ENCODE measurements around the gene RC3H2.

Gene RC3H2, protein sequence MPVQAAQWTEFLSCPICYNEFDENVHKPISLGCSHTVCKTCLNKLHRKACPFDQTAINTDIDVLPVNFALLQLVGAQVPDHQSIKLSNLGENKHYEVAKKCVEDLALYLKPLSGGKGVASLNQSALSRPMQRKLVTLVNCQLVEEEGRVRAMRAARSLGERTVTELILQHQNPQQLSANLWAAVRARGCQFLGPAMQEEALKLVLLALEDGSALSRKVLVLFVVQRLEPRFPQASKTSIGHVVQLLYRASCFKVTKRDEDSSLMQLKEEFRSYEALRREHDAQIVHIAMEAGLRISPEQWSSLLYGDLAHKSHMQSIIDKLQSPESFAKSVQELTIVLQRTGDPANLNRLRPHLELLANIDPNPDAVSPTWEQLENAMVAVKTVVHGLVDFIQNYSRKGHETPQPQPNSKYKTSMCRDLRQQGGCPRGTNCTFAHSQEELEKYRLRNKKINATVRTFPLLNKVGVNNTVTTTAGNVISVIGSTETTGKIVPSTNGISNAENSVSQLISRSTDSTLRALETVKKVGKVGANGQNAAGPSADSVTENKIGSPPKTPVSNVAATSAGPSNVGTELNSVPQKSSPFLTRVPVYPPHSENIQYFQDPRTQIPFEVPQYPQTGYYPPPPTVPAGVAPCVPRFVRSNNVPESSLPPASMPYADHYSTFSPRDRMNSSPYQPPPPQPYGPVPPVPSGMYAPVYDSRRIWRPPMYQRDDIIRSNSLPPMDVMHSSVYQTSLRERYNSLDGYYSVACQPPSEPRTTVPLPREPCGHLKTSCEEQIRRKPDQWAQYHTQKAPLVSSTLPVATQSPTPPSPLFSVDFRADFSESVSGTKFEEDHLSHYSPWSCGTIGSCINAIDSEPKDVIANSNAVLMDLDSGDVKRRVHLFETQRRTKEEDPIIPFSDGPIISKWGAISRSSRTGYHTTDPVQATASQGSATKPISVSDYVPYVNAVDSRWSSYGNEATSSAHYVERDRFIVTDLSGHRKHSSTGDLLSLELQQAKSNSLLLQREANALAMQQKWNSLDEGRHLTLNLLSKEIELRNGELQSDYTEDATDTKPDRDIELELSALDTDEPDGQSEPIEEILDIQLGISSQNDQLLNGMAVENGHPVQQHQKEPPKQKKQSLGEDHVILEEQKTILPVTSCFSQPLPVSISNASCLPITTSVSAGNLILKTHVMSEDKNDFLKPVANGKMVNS

DNA sequence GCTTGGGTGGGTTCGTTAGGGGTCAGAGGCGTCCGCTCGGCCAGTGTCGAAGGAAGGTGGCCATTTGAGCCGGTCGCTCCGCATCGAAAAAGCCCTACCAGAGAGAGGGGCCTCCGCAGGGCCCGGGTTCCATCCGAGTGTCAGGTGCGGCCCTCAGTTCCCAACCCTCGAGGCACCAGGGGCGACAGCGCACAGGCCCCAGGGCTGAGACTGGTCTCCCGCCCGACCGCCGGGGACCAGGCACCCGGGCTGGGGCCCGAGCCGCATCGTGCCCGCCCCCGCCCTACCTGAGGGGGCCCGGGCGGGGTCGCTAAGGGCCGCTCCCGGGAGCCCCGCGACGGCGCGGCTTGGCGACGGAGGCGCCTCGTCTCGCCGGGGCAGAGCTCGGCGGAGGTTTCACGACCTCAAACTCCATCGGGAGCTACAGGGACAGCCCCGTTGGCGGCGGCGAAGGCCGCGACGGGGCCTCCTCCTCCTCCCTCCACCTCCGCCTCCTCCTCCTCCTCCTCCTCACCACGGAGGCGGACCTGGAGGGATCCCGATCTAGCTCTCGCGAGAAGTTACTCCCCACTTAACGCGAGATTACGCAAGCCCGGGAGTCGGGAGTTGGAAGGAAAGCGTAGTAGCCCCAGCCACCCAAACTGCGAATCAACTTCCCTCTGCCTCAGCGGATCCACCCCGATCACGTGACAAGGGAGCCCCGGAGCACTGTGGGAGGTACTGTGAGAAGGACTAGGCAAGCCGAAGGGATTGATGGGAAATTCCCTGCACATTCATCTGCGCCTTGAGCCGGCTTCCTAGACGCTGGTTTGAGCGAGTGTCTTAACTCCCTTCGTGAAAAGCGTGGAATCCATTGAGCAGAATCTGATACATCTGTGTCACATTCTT is at the start of gene RC3H2:
Gene RC3H2, minus strand, starts transcription at position 537 of the 888 bp plus-strand sequence. CDS start 7,850 bp downstream, outside the sequence.
- FAIRE-seq, result peak; percentile 98

DNA sequence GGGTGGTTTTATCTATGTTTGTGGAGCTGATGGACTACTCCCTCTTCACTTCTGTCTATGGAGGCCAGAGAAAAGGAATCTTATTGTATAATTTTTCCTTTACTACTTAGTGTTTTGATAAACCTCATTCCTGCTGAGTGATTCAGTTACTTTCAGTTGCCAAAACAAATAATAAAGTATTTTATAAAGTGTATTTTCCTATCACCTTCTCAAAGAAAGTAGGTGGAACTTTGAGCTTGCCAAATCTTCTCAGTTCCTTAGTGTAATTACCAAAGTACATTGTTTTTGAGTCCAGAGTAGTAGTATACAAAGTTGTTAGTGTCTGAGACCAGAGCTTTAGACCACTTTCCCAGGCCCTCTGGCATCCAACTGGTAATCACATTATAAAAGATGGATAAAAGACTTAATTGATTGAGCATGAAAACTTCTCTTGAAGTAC is 49.1 kb upstream of the RC3H2 start:
- peak; percentile 4 for FAIRE-seq

DNA sequence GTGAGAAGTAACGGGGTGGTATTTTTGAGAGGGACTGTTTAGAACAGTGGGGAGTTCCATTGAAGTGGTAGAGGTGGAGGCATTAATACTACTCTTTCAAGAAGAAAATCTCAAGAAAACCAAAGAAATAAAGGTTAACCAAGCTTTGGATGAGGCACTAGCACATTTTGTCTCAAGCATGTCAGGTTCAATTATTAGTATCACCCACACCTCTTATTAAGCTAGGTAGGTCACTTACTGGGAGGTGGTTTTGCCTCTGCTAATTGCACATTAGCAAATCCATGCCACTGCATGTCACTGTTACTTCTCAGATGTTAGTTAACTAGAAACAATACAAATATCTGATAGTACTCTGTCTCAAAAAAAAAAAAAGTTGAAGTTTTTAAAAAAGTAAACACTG is 45.9 kb upstream of the RC3H2 start:
- FAIRE-seq, result no peak

DNA sequence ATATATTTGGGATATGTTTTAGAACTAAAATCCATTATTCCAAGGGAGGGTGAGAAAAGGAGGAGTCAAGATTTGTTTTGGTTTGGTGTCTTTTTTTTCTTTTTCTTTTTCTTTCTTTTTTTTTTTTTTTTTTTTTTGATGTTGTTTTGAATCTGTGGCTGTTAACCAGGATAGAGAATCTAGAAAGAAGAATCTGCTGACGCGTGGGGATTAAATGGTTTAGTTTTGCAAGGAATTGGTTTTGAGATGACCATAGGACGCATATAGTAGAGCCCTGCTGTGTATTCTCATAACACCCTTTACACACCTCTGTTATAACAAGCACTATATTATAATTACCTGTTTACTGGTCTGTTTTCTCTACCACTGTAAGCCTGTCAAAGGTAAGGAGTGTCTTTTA is 45.1 kb upstream of the RC3H2 start:
- FAIRE-seq, result no peak

DNA sequence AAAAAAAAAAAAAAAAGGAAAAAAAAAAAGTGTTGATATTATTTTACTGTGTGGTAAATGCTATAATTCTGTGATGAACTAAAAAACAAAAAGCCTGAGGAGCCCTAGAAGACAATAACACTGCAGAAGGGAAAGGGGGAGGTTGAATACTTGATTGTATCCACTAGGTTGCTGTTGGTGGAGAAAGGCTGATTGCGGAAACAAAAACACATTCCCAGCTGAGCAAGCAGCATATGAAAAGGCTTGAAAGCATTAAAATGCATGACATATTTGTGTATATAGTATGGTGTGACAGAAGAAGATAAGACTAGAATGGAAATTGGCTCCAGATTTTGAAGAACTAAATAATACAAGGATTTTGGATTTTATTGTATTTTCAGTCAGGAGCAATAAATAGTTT is 44.5 kb upstream of the RC3H2 start:
- FAIRE-seq, result no peak

DNA sequence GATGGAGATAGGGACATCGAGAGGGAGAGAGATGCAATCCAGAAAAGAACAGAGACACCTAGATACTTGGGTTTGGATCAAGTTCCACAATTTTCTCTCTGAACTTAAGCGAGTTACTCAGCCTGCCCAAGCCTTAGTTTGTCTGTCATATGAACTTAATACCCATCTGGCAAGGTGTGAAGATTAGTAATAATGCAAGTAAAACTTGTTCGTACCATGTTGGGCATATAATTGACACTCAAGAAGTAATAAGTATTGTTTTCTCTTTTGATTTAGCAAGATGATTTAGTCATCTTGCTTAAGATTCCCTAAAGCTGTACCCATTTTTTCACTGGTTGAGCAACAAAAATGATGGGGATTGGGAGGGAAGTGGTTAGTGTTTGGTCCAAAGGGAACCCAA is 43.2 kb upstream of the RC3H2 start:
- no peak for FAIRE-seq

DNA sequence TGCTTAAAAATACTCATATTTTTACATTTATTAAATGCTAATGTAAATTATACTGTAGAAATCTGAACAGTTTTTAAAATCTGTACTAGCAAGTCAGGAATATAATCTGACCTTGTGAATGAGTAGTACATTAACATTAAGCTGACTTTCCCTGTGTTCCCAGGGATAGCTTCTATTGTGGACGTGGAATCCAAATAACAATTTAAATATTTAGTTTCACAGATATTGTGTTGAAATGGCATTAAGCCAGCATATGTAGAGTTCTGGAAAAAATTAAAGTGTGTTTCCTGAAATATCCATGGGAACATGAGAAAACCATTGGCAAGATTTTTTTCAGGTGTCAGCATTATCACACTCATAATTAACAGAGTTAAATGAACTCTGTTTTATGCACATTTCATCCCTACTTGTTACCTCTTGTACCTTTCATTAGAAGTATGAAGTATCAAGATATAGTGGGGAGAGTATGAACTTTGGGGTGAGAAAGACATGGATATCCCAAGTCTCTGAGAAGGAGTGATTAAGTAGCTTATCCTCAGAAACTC is 41.4 kb upstream of the RC3H2 start:
- no peak for FAIRE-seq

DNA sequence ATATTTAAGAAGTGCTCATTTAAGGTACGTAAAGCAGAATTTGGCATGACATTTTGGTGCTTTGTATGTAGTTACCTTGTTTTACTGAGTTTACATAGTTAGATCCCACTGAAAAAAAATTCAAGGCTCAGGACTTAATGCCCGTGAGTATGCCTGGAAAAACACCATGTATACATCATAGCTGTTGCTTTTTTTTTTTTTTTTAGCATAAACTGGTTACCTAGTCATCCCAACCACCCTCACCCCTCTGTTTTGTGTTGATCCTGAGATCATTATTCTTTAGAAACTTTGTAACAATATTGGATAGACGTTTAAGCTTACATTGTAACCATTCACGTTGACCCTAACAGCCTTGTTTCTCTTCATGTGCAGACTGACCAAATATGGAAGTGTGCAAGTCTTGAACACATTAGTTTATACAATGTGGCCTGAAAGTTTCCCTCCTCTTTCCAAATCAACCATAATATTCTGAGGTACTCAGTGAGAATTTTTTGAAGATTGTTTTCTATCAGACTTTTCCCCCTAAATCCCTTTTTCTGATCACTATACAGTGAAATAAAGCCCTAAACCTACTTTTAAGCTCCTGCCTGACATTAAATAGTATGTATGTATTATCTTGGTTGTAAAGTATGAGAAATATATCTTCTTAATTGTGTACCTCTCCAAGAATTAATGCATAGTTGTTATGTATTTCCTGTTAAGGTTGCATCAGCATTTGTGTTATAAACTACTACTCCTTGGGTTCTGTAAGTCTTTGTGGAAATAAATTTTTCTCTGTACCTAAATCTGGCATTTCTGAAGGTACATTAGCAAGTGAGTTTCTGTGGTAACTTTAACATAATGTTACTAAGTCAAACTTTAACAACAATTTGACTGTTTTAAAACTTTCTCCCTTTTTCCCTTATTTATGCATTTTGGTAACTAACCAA is 40.1 kb upstream of the RC3H2 start:
- no peak for FAIRE-seq

DNA sequence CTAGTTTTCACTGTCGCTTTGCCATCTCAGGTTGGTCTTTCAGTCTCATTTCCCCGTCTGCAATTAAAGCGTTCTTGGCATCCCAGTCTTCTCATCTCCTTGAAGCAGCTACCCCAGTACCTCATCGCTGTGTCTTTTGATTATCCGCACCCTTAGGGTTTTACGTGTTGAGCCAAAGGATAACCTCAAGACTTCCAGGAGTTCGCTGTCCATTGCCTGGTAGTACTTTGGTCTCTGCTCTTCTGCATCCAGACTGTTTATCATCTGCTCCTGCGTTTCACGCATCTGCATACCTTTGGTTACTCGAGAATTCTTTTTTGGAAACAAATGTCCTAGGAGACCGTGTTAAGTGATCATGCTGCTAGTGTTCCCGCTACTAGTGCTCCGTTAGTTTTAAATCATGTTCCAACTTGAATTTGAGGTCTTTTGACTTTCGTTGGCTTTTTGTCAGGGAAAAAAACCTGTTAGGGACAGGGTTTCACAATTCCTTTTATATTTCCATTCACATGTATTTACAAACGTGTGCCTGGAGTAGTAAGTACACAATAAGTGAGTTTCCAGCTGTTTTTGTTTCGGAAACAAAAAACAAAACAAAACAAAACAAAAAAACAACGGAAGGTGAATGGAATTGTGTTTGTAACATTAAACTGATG is 36.5 kb upstream of the RC3H2 start:
- FAIRE-seq, result no peak

DNA sequence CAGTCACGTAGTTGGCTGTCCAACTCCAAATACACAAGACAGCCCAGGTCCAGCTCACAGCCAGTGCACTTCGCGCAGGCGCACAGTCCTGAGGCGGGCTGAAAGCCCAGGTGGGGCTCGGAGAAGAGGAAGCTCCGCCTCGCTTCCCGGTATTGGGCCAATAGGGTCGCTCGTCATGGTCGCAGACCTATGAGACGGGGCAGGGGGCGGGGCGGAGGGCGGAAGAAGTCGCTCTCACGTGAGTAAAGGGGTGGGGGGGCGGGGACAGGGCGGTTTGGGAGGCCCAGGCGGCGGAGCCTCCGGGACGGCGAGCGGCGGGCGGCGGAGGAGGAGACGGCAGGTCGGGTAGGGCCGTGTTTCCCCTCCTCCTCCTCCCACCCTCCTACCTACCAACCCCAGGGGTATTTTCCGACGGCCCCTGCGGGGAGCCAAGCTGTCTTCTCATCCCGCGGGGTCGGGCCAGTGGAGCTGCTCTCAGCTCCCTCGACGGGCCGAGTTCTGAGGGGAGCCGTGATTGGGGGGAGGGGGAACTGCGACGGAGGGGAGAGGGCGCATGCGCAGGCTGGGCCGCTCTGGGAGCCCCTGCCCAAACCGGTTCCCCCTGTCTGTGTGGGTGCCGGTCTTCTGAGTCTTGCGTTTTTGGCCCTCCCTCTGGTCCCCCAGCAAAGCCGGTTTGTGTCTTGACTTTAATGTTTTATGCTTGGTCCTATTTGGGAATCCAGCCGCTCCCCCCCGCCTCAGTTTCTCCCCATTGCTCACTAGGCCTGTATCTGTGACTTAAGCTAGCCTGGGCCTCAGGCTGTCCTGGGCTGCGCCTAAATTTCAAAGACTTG is 35.8 kb upstream of the RC3H2 start, which contains the start of gene RABGAP1:
Gene RABGAP1, plus strand, starts transcription at position 272 of the 833 bp plus-strand sequence. CDS start 16,040 bp downstream, outside the sequence.
- FAIRE-seq, result no peak

DNA sequence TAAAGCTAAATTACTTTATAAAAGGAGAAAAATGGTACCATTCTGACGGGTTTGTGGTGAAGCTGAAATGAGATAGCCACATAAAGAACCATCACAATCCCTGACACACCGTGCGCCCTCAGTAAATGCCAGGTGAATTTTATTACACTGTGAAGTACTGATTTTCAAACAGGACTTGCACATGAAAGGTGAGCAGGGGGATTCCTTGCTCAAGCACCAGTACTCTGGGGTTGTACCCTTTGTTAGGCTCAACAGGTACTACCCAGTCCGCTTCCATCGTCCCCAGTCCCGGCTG is 35.2 kb upstream of the RC3H2 start:
- FAIRE-seq, result no peak

DNA sequence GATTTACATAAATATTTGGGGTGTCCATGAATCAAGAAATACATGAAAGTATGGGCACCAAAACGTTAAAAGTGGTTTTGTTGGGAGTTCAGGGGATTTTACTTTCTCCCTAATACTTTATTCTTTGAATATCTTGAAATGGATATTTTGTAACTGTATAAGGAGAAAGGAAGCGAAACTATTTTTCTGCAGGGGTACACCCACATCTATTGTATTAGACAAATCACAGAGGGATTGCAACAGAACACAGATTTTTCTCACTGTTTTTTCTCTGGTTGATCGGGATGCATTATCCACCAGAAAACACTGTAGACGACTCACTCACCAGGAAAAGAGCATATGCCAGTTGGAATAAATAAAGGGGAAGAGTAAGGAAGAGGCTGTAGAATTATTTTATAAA is 34.4 kb upstream of the RC3H2 start:
- FAIRE-seq, result no peak

DNA sequence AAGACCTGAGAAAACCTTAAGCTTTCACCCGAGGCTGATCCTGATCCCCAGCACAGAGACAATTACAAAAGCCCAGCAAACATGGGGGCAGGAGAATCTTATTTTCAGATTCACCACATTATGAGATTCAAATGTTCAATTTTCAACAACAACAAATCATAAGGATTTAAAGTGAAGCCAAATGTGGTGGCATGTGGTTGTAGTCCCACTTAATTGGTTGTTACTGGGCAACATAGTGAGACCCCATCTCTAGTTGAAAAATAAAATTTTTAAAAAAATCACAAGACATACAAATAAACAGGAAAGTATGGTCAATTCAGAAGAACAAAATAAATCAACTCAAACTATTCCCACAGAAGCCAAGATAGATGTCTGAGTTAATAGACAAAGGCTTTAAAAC is 31.7 kb upstream of the RC3H2 start:
- FAIRE-seq, result no peak

DNA sequence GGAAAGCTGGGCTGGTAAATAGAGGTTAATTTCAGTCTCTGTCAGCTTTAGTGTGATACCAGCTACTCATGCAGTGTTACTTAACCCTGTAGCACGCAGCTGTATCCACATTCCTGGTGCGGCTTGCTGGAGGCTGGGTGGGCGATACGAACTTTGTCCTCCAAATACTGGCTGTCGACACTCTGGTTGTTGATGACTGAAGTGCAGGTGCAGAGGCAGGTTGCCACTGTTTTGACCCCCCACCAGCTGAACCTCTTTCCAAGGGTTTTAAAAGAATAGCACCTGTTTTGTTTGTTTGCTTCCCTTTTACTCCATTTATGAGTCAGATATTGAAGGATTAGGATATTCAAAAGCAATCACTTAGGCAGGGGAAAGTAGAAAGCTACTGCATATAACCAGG is 31.3 kb upstream of the RC3H2 start:
- no peak for FAIRE-seq

DNA sequence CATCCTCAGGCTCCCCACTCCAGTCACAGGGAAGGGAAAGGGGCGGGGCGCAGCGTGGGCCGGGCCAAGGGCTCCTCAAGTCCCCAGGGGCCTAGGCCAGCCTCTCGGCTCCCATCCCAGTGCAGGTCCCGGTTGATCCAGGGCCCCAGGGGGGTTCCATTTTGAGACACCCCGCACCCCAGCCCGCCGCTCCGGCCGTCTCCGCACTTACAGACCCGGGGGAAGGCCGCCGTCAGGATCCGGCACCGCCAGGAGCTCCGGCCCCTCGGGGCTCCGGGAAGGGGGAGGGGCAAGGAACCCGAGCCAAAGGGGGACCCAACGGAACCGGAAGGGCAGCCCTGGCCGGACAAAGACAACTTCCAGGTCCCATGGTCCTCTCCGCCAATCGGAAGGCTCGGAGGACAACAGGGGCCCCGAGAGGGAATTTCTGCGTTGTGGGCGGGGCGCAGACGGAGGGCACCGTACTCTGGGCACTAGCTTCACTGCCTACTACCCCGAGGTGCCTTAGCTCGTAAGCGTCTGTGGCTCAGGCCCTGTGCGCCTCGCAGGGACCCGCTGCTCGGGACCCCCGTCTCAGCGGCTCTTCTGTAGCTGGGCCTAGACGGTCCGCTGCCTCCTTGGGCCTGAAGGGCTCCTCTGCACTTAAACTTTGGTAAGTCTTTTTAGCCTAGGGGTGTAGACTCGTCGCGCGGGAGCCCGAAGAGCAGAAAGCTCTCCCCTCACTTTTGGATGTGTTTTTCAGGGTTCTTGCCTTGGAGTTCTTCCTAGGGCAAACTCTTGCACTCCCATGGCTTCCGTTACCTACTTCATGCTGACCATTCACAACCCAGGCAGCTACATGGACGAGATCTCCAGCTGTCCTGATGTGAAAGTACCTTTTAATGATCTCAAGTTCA is 26.3 kb upstream of the RC3H2 start, which contains the start of gene ZBTB26:
Gene ZBTB26, minus strand, starts transcription at position 287 of the 896 bp plus-strand sequence. CDS start 11,578 bp downstream, outside the sequence.
- FAIRE-seq, result no peak

DNA sequence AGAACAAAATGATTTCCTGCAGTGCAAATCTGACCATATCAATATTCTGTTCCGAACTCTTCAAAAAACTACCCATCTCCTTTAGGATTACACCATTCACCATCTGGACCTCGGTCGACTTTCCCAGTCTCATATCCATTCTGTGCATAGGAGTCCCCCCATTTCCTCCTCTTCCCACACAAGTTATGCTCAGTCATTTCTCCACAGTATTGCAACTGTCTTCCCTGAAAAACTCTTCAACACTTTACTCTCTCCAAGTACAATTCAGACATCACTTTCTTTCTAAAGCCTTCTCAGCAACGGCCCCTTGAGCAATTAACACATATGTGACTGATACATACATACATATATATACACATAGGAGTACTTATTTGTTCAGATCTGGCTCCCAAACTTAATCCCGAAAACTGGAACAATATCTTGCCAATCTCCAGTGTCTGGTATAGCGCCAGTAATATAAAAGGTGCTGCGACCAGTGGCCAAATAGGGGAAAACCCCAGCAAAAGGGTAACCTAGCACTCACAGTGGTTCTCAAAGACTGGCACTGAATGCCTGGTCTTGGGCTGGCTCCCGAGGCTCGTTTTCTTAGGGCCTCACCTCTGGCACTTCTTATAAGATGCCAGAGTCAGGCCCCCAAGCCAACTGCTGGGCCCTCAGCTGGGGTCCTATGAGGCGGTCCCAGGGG is 25.5 kb upstream of the RC3H2 start:
- FAIRE-seq, result no peak

DNA sequence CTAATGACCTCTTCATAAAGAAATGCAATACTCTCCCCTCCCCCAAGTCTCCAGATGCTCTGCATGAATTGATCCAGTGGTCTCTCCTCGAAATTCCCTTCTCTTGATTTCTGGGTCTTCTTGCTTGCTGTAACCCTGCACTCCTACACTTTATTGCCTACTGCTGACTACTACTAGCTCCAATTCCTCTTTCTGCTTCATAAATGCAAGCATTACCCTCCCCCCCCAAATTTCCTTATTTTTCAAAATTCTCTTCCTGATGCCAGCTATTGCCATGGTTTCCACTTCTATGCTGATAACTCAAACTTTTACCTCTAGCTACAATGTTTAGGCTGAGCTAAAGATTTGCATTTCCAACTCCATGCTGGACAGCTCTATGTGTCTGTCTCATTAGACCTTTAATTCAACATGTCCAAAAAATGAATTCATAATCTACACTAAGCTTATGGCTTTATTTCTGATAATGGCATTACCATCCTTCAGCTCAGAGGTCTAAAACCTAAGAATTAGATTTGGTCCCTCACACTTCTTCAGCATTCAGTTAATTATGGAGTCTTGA is 24.7 kb upstream of the RC3H2 start:
- no peak for FAIRE-seq

Measured in endometrium (tissue), 2 donors.